HEK293 (cell line): ENCODE results near the gene ORM2.

ENCODE experiments used
- CTCF ChIA-PET: fragments of 350-600 bp; formaldehyde crosslinking; extraction: SDS; loops from one replicate; lab custom pipeline; 2021; ENCODE audit warnings: antibody characterized with exemption; lab: Yijun Ruan, JAX
- POLR2A ChIA-PET: fragments of 300-600 bp; formaldehyde crosslinking; extraction: SDS; loops from one replicate; lab custom pipeline; 2020; ENCODE audit warnings: antibody characterized with exemption, inconsistent platforms; lab: Yijun Ruan, JAX
- H3K27ac ChIP-seq: fragments of 200-500 bp; sonication (Bioruptor generic); 2 replicates; pipeline ENCODE4 v1.5.1; 2014; ENCODE audit warnings: low read depth, low read length, control low read depth, inconsistent platforms; ENCODE audit errors: extremely low read depth
- H3K36me3 ChIP-seq, 2 experiments: fragments of 200-500 bp in 1 of 2; sonication (Bioruptor generic) in 1 of 2; 1 replicate in 1 of 2; 2 replicates in 1 of 2; pipeline ENCODE4 v1.5.1; 2014 to 2017; ENCODE audit warnings: inconsistent platforms in 2 of 2, low read length in 2 of 2; ENCODE audit not compliant: control insufficient read depth in 2 of 2, insufficient read depth in 1 of 2
- H3K4me1 ChIP-seq: fragments of 200-500 bp; sonication (Bioruptor generic); 2 replicates; pipeline ENCODE4 v1.5.1; 2014; ENCODE audit warnings: mild to moderate bottlenecking, low read length, inconsistent platforms; ENCODE audit not compliant: control insufficient read depth, insufficient read depth
- H3K4me3 ChIP-seq: 2 replicates; pipeline ENCODE4 v1.5.1; 2011; ENCODE audit warnings: low read depth, mild to moderate bottlenecking, control low read depth, low read length, moderate library complexity
- H3K9me3 ChIP-seq: fragments of 200-500 bp; sonication (Bioruptor generic); 2 replicates; pipeline ENCODE4 v1.5.1; 2014; ENCODE audit warnings: low read depth, low read length, inconsistent platforms; ENCODE audit not compliant: control insufficient read depth, insufficient read depth
- CTCF ChIP-seq: fragments of 450-650 bp; formaldehyde crosslinking; IDR thresholded peaks from 2 replicates; pipeline ENCODE4 v1.5.1; 2016; ENCODE audit warnings: missing biosample characterization, missing genetic modification characterization
- EGR2 ChIP-seq: fragments of 450-650 bp; formaldehyde crosslinking; IDR thresholded peaks from 2 replicates; pipeline ENCODE4 v1.5.1; 2016; ENCODE audit warnings: low read depth, missing biosample characterization, missing genetic modification characterization
- GLI4 ChIP-seq: fragments of 450-650 bp; formaldehyde crosslinking; IDR thresholded peaks from 2 replicates; pipeline ENCODE4 v1.5.1; 2016; ENCODE audit warnings: missing biosample characterization, missing genetic modification characterization
- TRIM28 ChIP-seq: IDR thresholded peaks from 2 replicates; pipeline ENCODE4 v1.6.1; 2011; ENCODE audit warnings: low read length, control low read depth, borderline replicate concordance
- ZBTB44 ChIP-seq: fragments of 450-650 bp; IDR thresholded peaks from 2 replicates; pipeline ENCODE4 v1.5.1; 2018; ENCODE audit warnings: missing biosample characterization, mild to moderate bottlenecking, missing genetic modification characterization
- ZBTB48 ChIP-seq: fragments of 450-650 bp; formaldehyde crosslinking; IDR thresholded peaks from 2 replicates; pipeline ENCODE4 v1.5.1; 2016; ENCODE audit warnings: missing biosample characterization, missing genetic modification characterization
- ZFP69B ChIP-seq: fragments of 450-650 bp; formaldehyde crosslinking; IDR thresholded peaks from 2 replicates; pipeline ENCODE4 v1.5.1; 2016; ENCODE audit warnings: missing biosample characterization, missing genetic modification characterization
- ZIC2 ChIP-seq: fragments of 450-650 bp; formaldehyde crosslinking; IDR thresholded peaks from 2 replicates; pipeline ENCODE4 v1.5.1; 2016; ENCODE audit warnings: missing biosample characterization, missing genetic modification characterization
- ZNF114 ChIP-seq: fragments of 450-650 bp; formaldehyde crosslinking; IDR thresholded peaks from 2 replicates; pipeline ENCODE4 v1.5.0; 2017; ENCODE audit warnings: missing biosample characterization, missing genetic modification characterization
- ZNF148 ChIP-seq: fragments of 450-650 bp; formaldehyde crosslinking; IDR thresholded peaks from 2 replicates; pipeline ENCODE4 v1.5.0; 2017; ENCODE audit warnings: missing biosample characterization, missing genetic modification characterization, borderline replicate concordance
- ZNF169 ChIP-seq: fragments of 450-650 bp; formaldehyde crosslinking; IDR thresholded peaks from 2 replicates; pipeline ENCODE4 v1.5.1; 2016; ENCODE audit warnings: missing biosample characterization, missing genetic modification characterization
- ZNF26 ChIP-seq: fragments of 450-650 bp; formaldehyde crosslinking; IDR thresholded peaks from 2 replicates; pipeline ENCODE4 v1.5.1; 2016; ENCODE audit warnings: missing biosample characterization, missing genetic modification characterization
- ZNF426 ChIP-seq: fragments of 450-650 bp; formaldehyde crosslinking; IDR thresholded peaks from 2 replicates; pipeline ENCODE4 v1.5.1; 2017; ENCODE audit warnings: missing biosample characterization, missing genetic modification characterization, mild to moderate bottlenecking, inconsistent platforms, moderate library complexity
- ZNF48 ChIP-seq: fragments of 450-650 bp; formaldehyde crosslinking; IDR thresholded peaks from 2 replicates; pipeline ENCODE4 v1.5.1; 2016; ENCODE audit warnings: missing biosample characterization, missing genetic modification characterization
- ZNF558 ChIP-seq: fragments of 450-650 bp; formaldehyde crosslinking; IDR thresholded peaks from 2 replicates; pipeline ENCODE4 v1.5.1; 2016; ENCODE audit warnings: missing biosample characterization, missing genetic modification characterization
- ZNF560 ChIP-seq: fragments of 450-650 bp; formaldehyde crosslinking; IDR thresholded peaks from 2 replicates; pipeline ENCODE4 v1.5.1; 2017; ENCODE audit warnings: missing biosample characterization, missing genetic modification characterization, borderline replicate concordance
- ZNF561 ChIP-seq: fragments of 450-650 bp; IDR thresholded peaks from 2 replicates; pipeline ENCODE4 v1.5.1; 2018; ENCODE audit warnings: missing biosample characterization, missing genetic modification characterization, borderline replicate concordance
- ZNF571 ChIP-seq: fragments of 450-650 bp; formaldehyde crosslinking; IDR thresholded peaks from 2 replicates; pipeline ENCODE4 v1.5.0; 2017; ENCODE audit warnings: missing biosample characterization, missing genetic modification characterization
- ZNF624 ChIP-seq: fragments of 450-650 bp; formaldehyde crosslinking; IDR thresholded peaks from 2 replicates; pipeline ENCODE4 v1.5.1; 2017; ENCODE audit warnings: missing biosample characterization, missing genetic modification characterization
- ZNF626 ChIP-seq: fragments of 450-650 bp; sonication (Bioruptor Pico); formaldehyde crosslinking; IDR thresholded peaks from 2 replicates; pipeline ENCODE4 v1.5.1; 2018; ENCODE audit warnings: missing biosample characterization, missing genetic modification characterization, inconsistent platforms
- ZNF639 ChIP-seq: fragments of 450-650 bp; formaldehyde crosslinking; IDR thresholded peaks from 2 replicates; pipeline ENCODE4 v1.5.1; 2016; ENCODE audit warnings: missing biosample characterization, missing genetic modification characterization
- ZNF76 ChIP-seq: fragments of 450-650 bp; formaldehyde crosslinking; IDR thresholded peaks from 2 replicates; pipeline ENCODE4; 2016; ENCODE audit warnings: low read depth, missing biosample characterization, missing genetic modification characterization, borderline replicate concordance
- ZNF777 ChIP-seq: fragments of 450-650 bp; formaldehyde crosslinking; IDR thresholded peaks from 2 replicates; pipeline ENCODE4 v1.5.1; 2017; ENCODE audit warnings: missing biosample characterization, missing genetic modification characterization, borderline replicate concordance
- ZXDB ChIP-seq: fragments of 450-650 bp; formaldehyde crosslinking; IDR thresholded peaks from 2 replicates; pipeline ENCODE4 v1.5.1; 2016; ENCODE audit warnings: missing biosample characterization, missing genetic modification characterization

Gene ORM2

GRCh38 chr9:114286146-114286679 lies 43.5 kb upstream of the ORM2 start (continued):
- TF ChIP-seq ZNF639 (tag by site-specific recombination): no peak

- H3K27ac ChIP-seq: no peak overlapping the region
Measured at GRCh38 chr9:114287001-114287762, 42.5 kb upstream of the ORM2 start.

GRCh38 chr9:114287763-114288192 lies 41.9 kb upstream of the ORM2 start:
- ChIA-PET POLR2A (interaction anchor here (1.4 kb wide), 1 partner anchor 179 kb away, joined by 3 read pairs; no protein-coding TSS in a partner anchor), CTCF (interaction anchor here (0.6 to 8.5 kb wide), 5 partner anchors 18 to 205 kb away, joined by 3 to 225 read pairs (median 5); partner anchors contain the start of gene COL27A1)
- H3K27ac ChIP-seq: no peak overlapping the region
- no peak for TF ChIP-seq ZFP69B (tag by site-specific recombination)
- no peak for TF ChIP-seq CTCF
- no peak for TF ChIP-seq ZNF626
- TF ChIP-seq TRIM28: no peak
- TF ChIP-seq ZNF76 (tag by site-specific recombination): no peak
- no peak for TF ChIP-seq ZNF558 (tag by site-specific recombination)
- no peak for TF ChIP-seq ZBTB48 (tag by site-specific recombination)
- no peak for TF ChIP-seq ZNF560 (tag by site-specific recombination)
- TF ChIP-seq EGR2 (tag by site-specific recombination): no peak
- TF ChIP-seq ZNF624 (tag by site-specific recombination): no peak
- TF ChIP-seq GLI4 (tag by site-specific recombination): no peak
- no peak for TF ChIP-seq ZNF426 (tag by site-specific recombination)
- no peak for TF ChIP-seq ZNF148 (tag by site-specific recombination)
- TF ChIP-seq ZNF114 (tag by site-specific recombination): no peak
- TF ChIP-seq ZBTB44 (tag by site-specific recombination): no peak
- no peak for TF ChIP-seq ZNF777 (tag by site-specific recombination)
- no peak for TF ChIP-seq ZNF48 (tag by site-specific recombination)
- H3K4me1 ChIP-seq: no peaks in the 10 kb centered on the region
- H3K36me3 ChIP-seq: peaks cover 0 to 10% of the 10 kb centered on the region in 2 experiments; a peak in 1 of 3 replicates
- H3K9me3 ChIP-seq: no peaks in the 10 kb centered on the region
- no peak overlapping the region for H3K4me3 ChIP-seq

More at GRCh38 chr9:114287001-114287762, 42.5 kb upstream of the ORM2 start:
- POLR2A ChIA-PET: interaction anchor here (1.4 kb wide), 1 partner anchor 178 kb away, joined by 3 read pairs; no protein-coding TSS in a partner anchor
- CTCF ChIA-PET: interaction anchor here (0.6 to 8.5 kb wide), 6 partner anchors 132 to 204 kb away, joined by 3 to 225 read pairs (median 6); partner anchors contain the start of gene COL27A1
- Histone ChIP-seq H3K36me3 (peaks cover 0 to 7% of the 10 kb centered on the region in 2 experiments; a peak in 1 of 3 replicates), H3K9me3 (no peaks in the 10 kb centered on the region), H3K4me1 (no peaks in the 10 kb centered on the region), H3K4me3 (no peak overlapping the region)
- TF ChIP-seq ZBTB48 (tag by site-specific recombination): no peak
- no peak for TF ChIP-seq ZNF169 (tag by site-specific recombination)
- TF ChIP-seq ZXDB (tag by site-specific recombination): no peak
- TF ChIP-seq ZIC2 (tag by site-specific recombination): no peak
- TF ChIP-seq ZNF561: no peak
- TF ChIP-seq ZNF26 (tag by site-specific recombination): no peak
- TF ChIP-seq ZNF571 (tag by site-specific recombination): no peak
